HG03159 (cell line): ENCODE data around the gene PHYHIPL.

Source experiments
- ATAC-seq: cut with Tn5 transposase; IDR thresholded peaks from one replicate; pipeline ENCODE4 v1.9.1; 2021; ENCODE audit warnings: mild to moderate bottlenecking, moderate library complexity; ENCODE audit not compliant: unreplicated experiment

The PHYHIPL gene

GRCh38 chr10:59176241-59177030, at the start of gene PHYHIPL:
TSS of gene PHYHIPL (plus strand) at chr10:59176643. CDS start at chr10:59176854, 211 bp downstream.
- no peak for ATAC-seq

GRCh38 chr10:59126991-59127390, 49.5 kb upstream of the PHYHIPL start:
- no peak for ATAC-seq

GRCh38 chr10:59127991-59128390, 48.5 kb upstream of the PHYHIPL start:
- no peak for ATAC-seq

- ATAC-seq = no peak
These were observed 46.6 kb upstream of the PHYHIPL start for GRCh38 chr10:59129867-59130266.

GRCh38 chr10:59131666-59132065, 44.8 kb upstream of the PHYHIPL start:
- ATAC-seq = no peak

GRCh38 chr10:59133841-59134593, 42.4 kb upstream of the PHYHIPL start:
- ATAC-seq = no peak

GRCh38 chr10:59134785-59135184, 41.7 kb upstream of the PHYHIPL start:
- no peak for ATAC-seq

GRCh38 chr10:59135275-59135674, 41.2 kb upstream of the PHYHIPL start:
- no peak for ATAC-seq

- ATAC-seq = no peak
These were observed 38.4 kb upstream of the PHYHIPL start for GRCh38 chr10:59138052-59138451.

GRCh38 chr10:59143544-59143943, 32.9 kb upstream of the PHYHIPL start:
- ATAC-seq = no peak

GRCh38 chr10:59148701-59149100, 27.7 kb upstream of the PHYHIPL start:
- ATAC-seq = no peak

GRCh38 chr10:59155556-59155955, 20.9 kb upstream of the PHYHIPL start:
- no peak for ATAC-seq

- no peak for ATAC-seq
These were observed 8.9 kb upstream of the PHYHIPL start for GRCh38 chr10:59167512-59167911.

- ATAC-seq = no peak
These were observed 3.9 kb upstream of the PHYHIPL start for GRCh38 chr10:59172567-59172966.

- ATAC-seq = no peak
These were observed 3.0 kb upstream of the PHYHIPL start for GRCh38 chr10:59173414-59173813.

GRCh38 chr10:59175538-59176240, 754 bp upstream of the PHYHIPL start:
- no peak for ATAC-seq

- ATAC-seq = no peak
These were observed 771 bp downstream of the PHYHIPL start for GRCh38 chr10:59177031-59177797.

GRCh38 chr10:59177836-59178235, 1.4 kb downstream of the PHYHIPL start:
- no peak for ATAC-seq

GRCh38 chr10:59179068-59179467, 2.6 kb downstream of the PHYHIPL start:
- no peak for ATAC-seq

GRCh38 chr10:59180689-59181270, 4.3 kb downstream of the PHYHIPL start:
- no peak for ATAC-seq
